SK-N-SH (cell line): ENCODE results near the gene MACROD2. TPM values are rescaled to one million over a fixed set of nuclear protein-coding genes. Genes with fewer than 3 reads are reported as not detected.

Source experiments
- CTCF ChIA-PET: fragments of 300-600, 350-600 bp; formaldehyde crosslinking; extraction: SDS; loops from one replicate; lab custom pipeline; 2021; lab: Yijun Ruan, JAX
- POLR2A ChIA-PET: fragments of 350-600 bp; sonication (Branson Sonifier 250); formaldehyde crosslinking; extraction: SDS; loops from one replicate; lab custom pipeline; 2020; ENCODE audit warnings: antibody characterized with exemption, inconsistent platforms; lab: Yijun Ruan, JAX
- DNase-seq: peaks from one replicate; pipeline ENCODE4 v3.0.0; 2012
- H2AFZ ChIP-seq: fragments of 200-600 bp; sonication (generic); 2 replicates; pipeline ENCODE4 v1.8.1; 2016; ENCODE audit warnings: antibody characterized with exemption, mild to moderate bottlenecking, low read depth
- H3F3A ChIP-seq: fragments of 200-600 bp; sonication (generic); replicated peaks from 2 replicates; pipeline ENCODE3; 2016; ENCODE audit warnings: antibody characterized with exemption, mild to moderate bottlenecking; ENCODE audit not compliant: insufficient read depth
- H3K27ac ChIP-seq, 2 experiments: fragments of 200-500 bp in 1 of 2; fragments of 200-600 bp in 1 of 2; sonication (Bioruptor generic) in 1 of 2; sonication (generic), shearing (Covaris generic) in 1 of 2; 2 replicates each; pipeline versions ENCODE4 v1.5.1 to v1.6.1; 2014 to 2016; ENCODE audit warnings: low read depth in 2 of 2, inconsistent platforms in 1 of 2, low read length in 1 of 2, mild to moderate bottlenecking in 1 of 2, mixed read lengths in 1 of 2
- H3K27me3 ChIP-seq: fragments of 200-600 bp; sonication (generic), shearing (Covaris generic); 2 replicates; pipeline ENCODE4 v1.6.1; 2016; ENCODE audit warnings: mixed run types; ENCODE audit not compliant: insufficient read depth
- H3K36me3 ChIP-seq, 2 experiments: fragments of 200-500 bp in 1 of 2; fragments of 200-600 bp in 1 of 2; sonication (Bioruptor generic) in 1 of 2; sonication (generic) in 1 of 2; replicated peaks in 1 of 2; 2 replicates each; pipeline versions ENCODE3 to v1.5.1; 2014 to 2016; ENCODE audit warnings: low read length in 1 of 2, mild to moderate bottlenecking in 1 of 2; ENCODE audit not compliant: insufficient read depth in 2 of 2, control insufficient read depth in 1 of 2
- H3K4me1 ChIP-seq, 2 experiments: fragments of 200-500 bp in 1 of 2; fragments of 200-600 bp in 1 of 2; sonication (Bioruptor generic) in 1 of 2; sonication (generic), shearing (Covaris generic) in 1 of 2; 2 replicates each; pipeline versions ENCODE4 v1.5.1 to v1.6.1; 2014 to 2016; ENCODE audit warnings: low read depth in 1 of 2, low read length in 1 of 2, mixed run types in 1 of 2; ENCODE audit not compliant: insufficient read depth in 2 of 2, control insufficient read depth in 1 of 2
- H3K4me2 ChIP-seq: fragments of 200-600 bp; sonication (generic), shearing (Covaris generic); 2 replicates; pipeline ENCODE4 v1.6.1; 2017; ENCODE audit warnings: mixed run types
- H3K4me3 ChIP-seq, 2 experiments: fragments of 200-500 bp in 1 of 2; fragments of 200-600 bp in 1 of 2; sonication (Bioruptor generic) in 1 of 2; sonication (generic), shearing (Covaris generic) in 1 of 2; 2 replicates each; pipeline versions ENCODE4 v1.5.1 to v1.8.1; 2014 to 2016; ENCODE audit warnings: low read depth in 2 of 2, inconsistent platforms in 1 of 2, low read length in 1 of 2, mild to moderate bottlenecking in 1 of 2, mixed read lengths in 1 of 2, moderate library complexity in 1 of 2
- H3K79me2 ChIP-seq: fragments of 200-600 bp; sonication (generic); 2 replicates; pipeline ENCODE4 v1.8.1; 2017; ENCODE audit warnings: mild to moderate bottlenecking; ENCODE audit not compliant: insufficient read depth
- H3K9ac ChIP-seq: fragments of 200-600 bp; sonication (generic); 2 replicates; pipeline ENCODE4 v1.6.1; 2017; ENCODE audit warnings: mixed run types
- H3K9me2 ChIP-seq: fragments of 200-600 bp; sonication (generic); 2 replicates; pipeline ENCODE4 v1.6.1; 2017; ENCODE audit warnings: mixed run types
- H3K9me3 ChIP-seq: fragments of 200-600 bp; sonication (generic); 2 replicates; pipeline ENCODE4 v1.6.1; 2017; ENCODE audit warnings: mixed run types, mild to moderate bottlenecking, moderate library complexity
- H4K20me1 ChIP-seq: fragments of 200-600 bp; sonication (generic); 2 replicates; pipeline ENCODE4 v1.6.1; 2017; ENCODE audit warnings: mild to moderate bottlenecking, mixed run types; ENCODE audit not compliant: insufficient read depth
- ELF1 ChIP-seq: IDR thresholded peaks from 2 replicates; pipeline ENCODE4 v1.4.0; 2012
- EP300 ChIP-seq, 2 experiments: IDR thresholded peaks; 2 replicates each; pipeline versions ENCODE4 v1.4.0 to v1.6.1; 2012; ENCODE audit warnings: borderline replicate concordance in 1 of 2, low read depth in 1 of 2, low read length in 1 of 2
- EZH2phosphoT487 ChIP-seq: fragments of 200-600 bp; sonication (generic); IDR thresholded peaks from 2 replicates; pipeline ENCODE4 v1.6.1; 2017; ENCODE audit warnings: low read depth, mixed run types, mild to moderate bottlenecking, antibody characterized with exemption, moderate library complexity, borderline replicate concordance
- FOSL2 ChIP-seq: IDR thresholded peaks from 2 replicates; pipeline ENCODE4 v1.4.0; 2012; ENCODE audit warnings: low read depth, mild to moderate bottlenecking, moderate library complexity, borderline replicate concordance
- FOXJ3 ChIP-seq: sonication (generic); formaldehyde crosslinking; IDR thresholded peaks from 2 replicates; pipeline ENCODE4 v1.5.1; 2020; ENCODE audit warnings: mild to moderate bottlenecking, missing genetic modification reagents
- GATA2 ChIP-seq: sonication (generic); formaldehyde crosslinking; IDR thresholded peaks from 2 replicates; pipeline ENCODE4 v1.5.0; 2020; ENCODE audit warnings: mild to moderate bottlenecking, missing genetic modification reagents
- IRF3 ChIP-seq: fragments of 150-350 bp; IDR thresholded peaks from 2 replicates; pipeline ENCODE4 v1.6.1; 2016; ENCODE audit warnings: mild to moderate bottlenecking, low read depth, low read length
- JUND ChIP-seq: IDR thresholded peaks from 2 replicates; pipeline ENCODE4 v1.4.0; 2012
- MAX ChIP-seq: IDR thresholded peaks from 2 replicates; pipeline ENCODE4 v1.4.0; 2012; ENCODE audit warnings: low read depth
- MXI1 ChIP-seq: IDR thresholded peaks from 2 replicates; pipeline ENCODE4 v1.6.1; 2012; ENCODE audit warnings: mild to moderate bottlenecking, low read depth, low read length, improper control_type of control experiment
- PBX3 ChIP-seq: IDR thresholded peaks from 2 replicates; pipeline ENCODE4; 2012
- RAD21 ChIP-seq: IDR thresholded peaks from 2 replicates; pipeline ENCODE4 v1.6.1; 2012; ENCODE audit warnings: mild to moderate bottlenecking, low read length
- RCOR1 ChIP-seq: fragments of 150-350 bp; IDR thresholded peaks from 2 replicates; pipeline ENCODE4 v1.6.1; 2017; ENCODE audit warnings: antibody characterized with exemption, low read length
- REST ChIP-seq: IDR thresholded peaks from 2 replicates; pipeline ENCODE4 v1.6.1; 2012; ENCODE audit warnings: mild to moderate bottlenecking, low read depth, low read length, moderate library complexity
- RFX5 ChIP-seq: IDR thresholded peaks from 2 replicates; pipeline ENCODE4 v1.6.1; 2012; ENCODE audit warnings: mild to moderate bottlenecking, improper control_type of control experiment, low read length
- RXRA ChIP-seq: IDR thresholded peaks from 2 replicates; pipeline ENCODE4 v1.4.0; 2012; ENCODE audit warnings: low read depth, mild to moderate bottlenecking, borderline replicate concordance
- SIN3A ChIP-seq: IDR thresholded peaks from 2 replicates; pipeline ENCODE4 v1.6.1; 2012; ENCODE audit warnings: low read depth, mild to moderate bottlenecking, low read length, moderate library complexity, borderline replicate concordance
- SMC3 ChIP-seq: IDR thresholded peaks from 2 replicates; pipeline ENCODE4 v1.6.1; 2012; ENCODE audit warnings: low read depth, low read length, improper control_type of control experiment
- TAF1 ChIP-seq: IDR thresholded peaks from 2 replicates; pipeline ENCODE4 v1.6.1; 2012; ENCODE audit warnings: low read depth, mild to moderate bottlenecking, low read length, moderate library complexity, borderline replicate concordance
- TCF12 ChIP-seq: IDR thresholded peaks from 2 replicates; pipeline ENCODE4 v1.4.0; 2012
- TEAD4 ChIP-seq: IDR thresholded peaks from 2 replicates; pipeline ENCODE4 v1.4.0; 2012; ENCODE audit warnings: mild to moderate bottlenecking, borderline replicate concordance; ENCODE audit not compliant: insufficient read depth
- USF1 ChIP-seq: IDR thresholded peaks from 2 replicates; pipeline ENCODE4 v1.4.0; 2012; ENCODE audit warnings: low read depth, borderline replicate concordance
- USF2 ChIP-seq: fragments of 150-350 bp; IDR thresholded peaks from 2 replicates; pipeline ENCODE4 v1.6.1; 2017; ENCODE audit warnings: antibody characterized with exemption, low read length, low read depth, borderline replicate concordance
- YY1 ChIP-seq: IDR thresholded peaks from 2 replicates; pipeline ENCODE4 v1.4.0; 2012; ENCODE audit warnings: low read depth, mild to moderate bottlenecking
- ZBTB33 ChIP-seq: IDR thresholded peaks from 2 replicates; pipeline ENCODE4 v1.4.0; 2012; ENCODE audit warnings: low read depth, borderline replicate concordance
- WGBS: methylation state at CpG from one replicate; pipeline ENCODE4 v1.1.6; 2017; ENCODE audit warnings: low lambda C conversion rate; 5-methylcytosine and 5-hydroxymethylcytosine counted together
- polyA plus RNA-seq, 3 experiments: library from polyadenylated mRNA; depleted of rRNA; stranded (reverse); fragments of >200 nt; gene quantifications; 2 replicates each; pipeline ENCODE4 v1.2.3, GENCODE V29; 2012

The MACROD2 gene
- polyA plus RNA-seq, 1 of the 3 experiments (the other 2 are of a cell fraction), result 0.33 TPM

- H3K4me1 ChIP-seq, result peaks cover 0 to 9% of the 10 kb centered on the region in 2 experiments; a peak in 2 of 4 replicates
- no peak overlapping the region; a peak in 1 of 4 replicates for H3K4me3 ChIP-seq
- H3K9ac ChIP-seq, result no peak overlapping the region
- H3K9me2 ChIP-seq, result no peaks in the 10 kb centered on the region
- H2AFZ ChIP-seq, result 0 out of 2 replicates have a peak overlapping the region, but pooled peaks have one; percentile 35
- CTCF ChIA-PET, result no interaction called here
- no peaks in the 10 kb centered on the region for H3K27me3 ChIP-seq
- WGBS, result 74% methylated on average over 5 of the region's 5 CpGs
- no peaks in the 10 kb centered on the region for H3K79me2 ChIP-seq
- DNase-seq, result peak; percentile 30
- H4K20me1 ChIP-seq, result no peaks in the 10 kb centered on the region
- no peaks in the 10 kb centered on the region for H3F3A ChIP-seq
- H3K27ac ChIP-seq, result peak overlapping the region in 1 of 2 experiments; percentile 47; a peak in 1 of 4 replicates
- POLR2A ChIA-PET, result no interaction called here
- no peak overlapping the region for H3K4me2 ChIP-seq
- no peaks in the 10 kb centered on the region for H3K9me3 ChIP-seq
- H3K36me3 ChIP-seq, result no peaks in the 10 kb centered on the region
- TF ChIP-seq RFX5 (no peak), EZH2phosphoT487 (no peak), RXRA (no peak), REST (no peak), MXI1 (no peak), TEAD4 (no peak), YY1 (no peak), RAD21 (no peak), PBX3 (no peak), SMC3 (no peak), JUND (no peak), EP300 (IDR thresholded peaks at IDR 0.05; ENCODE audit: borderline replicate concordance in 1 of 2, low read depth in 1 of 2, low read length in 1 of 2) (0 out of 4 replicates have a peak, but pooled peaks of 1 of the 2 experiments have one; percentile 33), FOXJ3 (peak; percentile 27; the same call in 1 of the 2 replicates), TAF1 (no peak), ZBTB33 (no peak), IRF3 (no peak), SIN3A (no peak), RCOR1 (peak; percentile 39; the same call in 1 of the 2 replicates), ELF1 (no peak), MAX (no peak), USF1 (no peak), TCF12 (no peak), GATA2 (CRISPR knock-in tag) (peak; percentile 61), USF2 (no peak), FOSL2 (no peak)
Measured at GRCh38 chr20:14706555-14706954, 711.2 kb downstream of the MACROD2 start.
